Right lobe of liver (tissue), 4 donors: ENCODE results near the gene SEMA5B.

Experiments
- POLR2A ChIP-seq: fragments of 450-650 bp; IDR thresholded peaks from one replicate; pipeline ENCODE4 v1.6.1; 2017; ENCODE audit warnings: antibody characterized with exemption, mild to moderate bottlenecking
- TF ChIP-seq, protein P1 (sequence below), 4 donors: fragments of 200-600 bp in 3 of 4; fragments of 450-650 bp in 1 of 4; IDR thresholded peaks; one replicate each; pipeline versions ENCODE4 v1.5.1 to v1.8.0; 2016 to 2022; ENCODE audit warnings: antibody characterized with exemption in 4 of 4, mild to moderate bottlenecking in 2 of 4
- donor health status: DM: no; HTN: no; CAD: no.
- donor health status: DM: no; HTN: no; CAD: no.
- donor health status: DM: no; HTN: yes; CAD: no.

DNA sequence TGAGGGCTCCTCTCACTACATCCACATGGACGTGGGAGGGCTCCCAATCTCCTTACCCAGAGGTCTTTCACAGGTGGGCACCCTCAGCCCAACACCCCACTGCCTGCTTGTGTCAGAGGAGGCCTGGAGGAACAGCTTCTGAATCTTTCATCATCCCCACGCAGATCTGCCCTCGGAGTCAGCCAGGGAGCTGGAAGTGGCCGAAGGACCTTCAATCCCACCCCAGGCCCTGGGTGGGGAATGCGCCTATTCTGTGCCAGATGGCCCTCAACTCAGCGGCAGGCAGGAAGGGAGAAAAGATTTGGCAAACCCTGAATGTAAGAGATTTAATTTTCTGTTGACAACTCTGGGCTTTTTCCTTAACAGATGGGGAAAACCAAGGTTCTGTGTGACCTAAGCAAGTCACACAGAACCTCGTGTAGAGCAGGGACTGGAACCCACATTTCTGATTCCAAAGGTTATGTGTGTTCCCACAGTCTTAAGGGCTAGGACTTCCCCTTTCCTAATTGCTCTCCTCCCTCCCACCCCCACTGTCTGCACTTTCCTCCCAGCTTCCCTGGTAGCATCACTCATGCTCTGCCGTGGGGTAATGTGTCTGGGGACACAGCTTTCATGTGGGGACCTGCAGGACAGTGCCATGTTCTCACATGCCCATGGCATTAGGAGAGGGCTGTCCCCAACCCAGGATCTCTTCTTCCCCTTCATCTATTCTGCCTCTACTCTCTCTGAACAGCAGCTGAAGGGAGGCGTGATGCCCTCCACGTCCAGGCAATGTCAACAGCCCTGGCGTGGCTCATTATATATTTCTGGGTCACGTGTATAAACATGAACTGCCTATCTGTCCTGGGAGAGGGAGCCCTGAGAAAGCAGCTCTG, 98.1 kb downstream of the SEMA5B start:
- TF ChIP-seq, protein P1, sequence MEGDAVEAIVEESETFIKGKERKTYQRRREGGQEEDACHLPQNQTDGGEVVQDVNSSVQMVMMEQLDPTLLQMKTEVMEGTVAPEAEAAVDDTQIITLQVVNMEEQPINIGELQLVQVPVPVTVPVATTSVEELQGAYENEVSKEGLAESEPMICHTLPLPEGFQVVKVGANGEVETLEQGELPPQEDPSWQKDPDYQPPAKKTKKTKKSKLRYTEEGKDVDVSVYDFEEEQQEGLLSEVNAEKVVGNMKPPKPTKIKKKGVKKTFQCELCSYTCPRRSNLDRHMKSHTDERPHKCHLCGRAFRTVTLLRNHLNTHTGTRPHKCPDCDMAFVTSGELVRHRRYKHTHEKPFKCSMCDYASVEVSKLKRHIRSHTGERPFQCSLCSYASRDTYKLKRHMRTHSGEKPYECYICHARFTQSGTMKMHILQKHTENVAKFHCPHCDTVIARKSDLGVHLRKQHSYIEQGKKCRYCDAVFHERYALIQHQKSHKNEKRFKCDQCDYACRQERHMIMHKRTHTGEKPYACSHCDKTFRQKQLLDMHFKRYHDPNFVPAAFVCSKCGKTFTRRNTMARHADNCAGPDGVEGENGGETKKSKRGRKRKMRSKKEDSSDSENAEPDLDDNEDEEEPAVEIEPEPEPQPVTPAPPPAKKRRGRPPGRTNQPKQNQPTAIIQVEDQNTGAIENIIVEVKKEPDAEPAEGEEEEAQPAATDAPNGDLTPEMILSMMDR (IDR thresholded peaks at IDR 0.05): no peak
- TF ChIP-seq POLR2A: no peak
